WTC11 (cell line): ENCODE measurements around the gene OR6B3.

Source experiments
- ATF6 ChIP-seq: sonication (generic); formaldehyde crosslinking; IDR thresholded peaks from 2 replicates; pipeline ENCODE4 v1.8.1; 2023; ENCODE audit warnings: mild to moderate bottlenecking, missing genetic modification reagents
- CDX4 ChIP-seq: fragments of 250-450 bp; sonication (Bioruptor Pico); IDR thresholded peaks from 2 replicates; pipeline ENCODE4 v1.9.0; 2021; ENCODE audit warnings: moderate library complexity, mild to moderate bottlenecking, inconsistent platforms, borderline replicate concordance
- CREB1 ChIP-seq: sonication (generic); formaldehyde crosslinking; IDR thresholded peaks from 2 replicates; pipeline ENCODE4 v1.8.0; 2023; ENCODE audit warnings: mild to moderate bottlenecking, missing genetic modification reagents
- CTCF ChIP-seq: fragments of 200-600 bp; IDR thresholded peaks from 2 replicates; pipeline ENCODE4 v1.8.0; 2022; ENCODE audit warnings: antibody characterized with exemption
- E2F4 ChIP-seq: sonication (generic); formaldehyde crosslinking; IDR thresholded peaks from 2 replicates; pipeline ENCODE4 v1.8.1; 2022; ENCODE audit warnings: low read depth, mild to moderate bottlenecking, moderate library complexity, missing genetic modification reagents, borderline replicate concordance
- IRF1 ChIP-seq: sonication (generic); formaldehyde crosslinking; IDR thresholded peaks from 2 replicates; pipeline ENCODE4 v1.8.0; 2023; ENCODE audit warnings: missing genetic modification reagents
- IRF2 ChIP-seq: sonication (generic); formaldehyde crosslinking; IDR thresholded peaks from 2 replicates; pipeline ENCODE4 v1.8.0; 2022; ENCODE audit warnings: low read depth, missing genetic modification reagents, borderline replicate concordance
- NFYB ChIP-seq: sonication (generic); formaldehyde crosslinking; conservative IDR thresholded peaks from 2 replicates; pipeline ENCODE4 v1.8.0; 2022; ENCODE audit warnings: low read depth, missing genetic modification reagents
- NR1H2 ChIP-seq: sonication (generic); formaldehyde crosslinking; IDR thresholded peaks from 2 replicates; pipeline ENCODE4 v1.9.0; 2021; ENCODE audit warnings: mild to moderate bottlenecking, moderate library complexity, missing genetic modification reagents
- NR3C1 ChIP-seq: sonication (generic); formaldehyde crosslinking; conservative IDR thresholded peaks from 2 replicates; pipeline ENCODE4 v1.8.1; 2023; ENCODE audit warnings: low read depth, mild to moderate bottlenecking, missing genetic modification reagents
- SMAD3 ChIP-seq: sonication (generic); formaldehyde crosslinking; IDR thresholded peaks from 2 replicates; pipeline ENCODE4 v1.8.0; 2022; ENCODE audit warnings: missing genetic modification reagents, mild to moderate bottlenecking, borderline replicate concordance
- ZNF138 ChIP-seq: sonication (generic); formaldehyde crosslinking; conservative IDR thresholded peaks from 2 replicates; pipeline ENCODE4 v1.8.1; 2022; ENCODE audit warnings: mild to moderate bottlenecking, moderate library complexity, missing genetic modification reagents
- ZNF416 ChIP-seq: fragments of 250-450 bp; sonication (Bioruptor Pico); IDR thresholded peaks from 2 replicates; pipeline ENCODE4 v1.9.0; 2021; ENCODE audit warnings: mild to moderate bottlenecking, inconsistent platforms

GRCh38 chr2:240030379-240031094 is 22.8 kb downstream of the OR6B3 start, which contains the start of gene OR6B2:
- no peak for TF ChIP-seq CTCF
- TF ChIP-seq ZNF138 (CRISPR knock-in tag): no peak
- TF ChIP-seq E2F4 (CRISPR knock-in tag): no peak
- no peak for TF ChIP-seq NR3C1 (CRISPR knock-in tag)
- no peak for TF ChIP-seq IRF2 (CRISPR knock-in tag)
- TF ChIP-seq NFYB (CRISPR knock-in tag): no peak
- TF ChIP-seq NR1H2 (CRISPR knock-in tag): no peak
- TF ChIP-seq IRF1: no peak
- TF ChIP-seq SMAD3 (CRISPR knock-in tag): no peak
- no peak for TF ChIP-seq ATF6 (CRISPR knock-in tag)
- no peak for TF ChIP-seq ZNF416 (CRISPR knock-in tag)
- no peak for TF ChIP-seq CREB1 (CRISPR knock-in tag)
- no peak for TF ChIP-seq CDX4
